Heart right ventricle (tissue), 16 donors: ENCODE data around the gene MGST1. TPM values are rescaled to one million over a fixed set of nuclear protein-coding genes. Genes with fewer than 3 reads are reported as not detected.

Experiments
- ATAC-seq, 8 donors: fragments of 200-7000 bp; cut with Tn5 transposase; one replicate each; pipeline ENCODE4 v1.9.1; 2020; ENCODE audit warnings: mild to moderate bottlenecking in 8 of 8, moderate library complexity in 8 of 8, moderate number of reproducible peaks in 1 of 8
- DNase-seq, 2 donors: peaks; one replicate each; pipeline ENCODE4 v3.0.0-alpha.2; 2020
- H3K27ac ChIP-seq, 10 donors: fragments of 200-600 bp; sonication (generic) in 2 of 10; one replicate each; pipeline versions ENCODE4 v1.5.0 to v1.8.0; 2020 to 2022; ENCODE audit warnings: mild to moderate bottlenecking in 3 of 10
- H3K27me3 ChIP-seq, 7 donors: fragments of 200-600 bp; one replicate each; pipeline ENCODE4 v1.8.0; 2021 to 2022; ENCODE audit warnings: mild to moderate bottlenecking in 2 of 7
- H3K36me3 ChIP-seq, 9 donors: fragments of 200-600 bp; sonication (generic) in 1 of 9; one replicate each; pipeline versions ENCODE4 v1.5.0 to v1.8.0; 2020 to 2022; ENCODE audit warnings: mild to moderate bottlenecking in 2 of 9
- H3K4me1 ChIP-seq, 9 donors: fragments of 200-600 bp; sonication (generic) in 1 of 9; one replicate each; pipeline versions ENCODE4 v1.5.0 to v1.8.0; 2020 to 2022; ENCODE audit warnings: mild to moderate bottlenecking in 4 of 9
- H3K4me3 ChIP-seq, 10 donors: fragments of 200-600 bp; sonication (generic) in 2 of 10; one replicate each; pipeline versions ENCODE4 v1.5.0 to v1.8.0; 2020 to 2022; ENCODE audit warnings: mild to moderate bottlenecking in 7 of 10, moderate library complexity in 2 of 10
- H3K9me3 ChIP-seq, 11 donors: fragments of 200-600 bp in 10 of 11; sonication (generic) in 2 of 11; one replicate each; pipeline versions ENCODE4 v1.5.0 to v1.8.0; 2013 to 2022; ENCODE audit warnings: mild to moderate bottlenecking in 2 of 11, control low read depth in 1 of 11, moderate library complexity in 1 of 11
- WGBS, 2 donors: extraction: QIAGEN DNeasy Blood & Tissue Kit; methylation state at CpG; one replicate each; pipeline ENCODE4 v1.1.7; 2013; ENCODE audit warnings: inconsistent platforms in 1 of 2; 5-methylcytosine and 5-hydroxymethylcytosine counted together
- intact Hi-C, 10 donors: fragments of 100-400 bp; cut with DNase I; formaldehyde crosslinking; loops; one replicate each; pipeline versions ENCODE4 v1.11.1 to v1.14.2; 2022
- polyA plus RNA-seq, 2 donors: library from polyadenylated mRNA; stranded (reverse); fragments of 200-250 nt; gene quantifications; one replicate each; pipeline ENCODE4 v1.2.3, GENCODE V29; 2013
- total RNA-seq, 10 donors: library from RNA; stranded (reverse); fragmentation: NEBNext Ultra II Directional in 3 of 10; extraction: Animal tissue kit (Norgen Biotek cat#: 25700) in 3 of 10; gene quantifications; one replicate each; pipeline versions ENCODE4 v1.2.1 to v1.2.4, GENCODE V29; 2021 to 2023
- TF ChIP-seq, protein P1 (sequence below), 9 donors: fragments of 200-600 bp; sonication (generic) in 2 of 9; IDR thresholded peaks; one replicate each; pipeline versions ENCODE4 v1.5.0 to v1.8.0; 2021 to 2022; ENCODE audit warnings: antibody characterized with exemption in 9 of 9, mild to moderate bottlenecking in 5 of 9, moderate library complexity in 1 of 9
- donor health status: Arrhythmogenic right ventricular cardiomyopathy.
- donor health status: ischemic (EF 13 %, LVEDD 7.1; RV severe dilation, severe dysfunction).
- donor health status: healthy with polysubstance abuse.
- donor health status: DM: no; HTN: yes; CAD: no.
- donor health status: DM: no; HTN: no; CAD: no.
- donor health status: ischemic (EF 25% LVEDD 6.9; RV normal size, moderate dysfunction).
- donor health status: ischemic (EF 25% LVEDD 5.7; RV mildly dilated, moderate dysfunction).
- donor health status: healthy.
- donor health status: DM: yes; HTN: yes; CAD: no.
- donor health status: Ischemic cardiomyopathy.
- donor health status: ischemic (EF 35%, LVEDD 5.7; RV mildly dilated, moderate dysfunction).
- donor health status: nonischemic (EF 11% LVEDD 7.7; RV severe dilation, severe dysfunction).
- donor health status: DM: yes; HTN: yes; CAD: no.
- donor health status: PGD.
- donor health status: ischemic (EF 29% LVEDD 5.4; RV normal size, mild dysfunction).
- donor health status: nonischemic (EF 23%, LVEDD 6.1; RV moderate dilation, normal function).

MGST1 gene
- total and polyA plus RNA-seq, 12 donors, result 3.8 to 98.3 (median 23.4) TPM

DNA sequence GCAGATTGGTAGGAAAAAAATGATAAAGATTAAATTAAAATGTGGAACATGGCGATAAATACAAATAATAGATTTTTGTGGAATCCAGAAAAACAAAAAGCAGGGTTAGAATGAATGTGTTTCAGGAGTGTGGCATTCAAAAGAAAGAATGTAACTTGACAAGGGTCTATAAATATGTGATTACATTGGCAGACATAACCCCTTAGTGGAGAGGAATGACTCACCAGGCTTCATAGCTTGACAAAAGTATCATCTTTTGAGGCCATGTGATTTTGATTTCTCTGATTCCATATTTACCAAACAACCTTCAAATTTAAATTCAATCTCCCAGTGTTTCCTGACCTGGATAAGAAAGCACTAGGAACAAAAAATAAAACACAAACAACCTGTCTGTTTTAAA, 24.4 kb upstream of the MGST1 start:
- Histone ChIP-seq H3K9me3 (peaks cover 0 to 7% (median 4%) of the 10 kb centered on the region in 11 donors), H3K27me3 (no peaks in the 10 kb centered on the region), H3K4me3 (no peak overlapping the region), H3K36me3 (no peaks in the 10 kb centered on the region), H3K4me1 (no peaks in the 10 kb centered on the region), H3K27ac (no peak overlapping the region)
- no peak for DNase-seq
- TF ChIP-seq, protein P1, sequence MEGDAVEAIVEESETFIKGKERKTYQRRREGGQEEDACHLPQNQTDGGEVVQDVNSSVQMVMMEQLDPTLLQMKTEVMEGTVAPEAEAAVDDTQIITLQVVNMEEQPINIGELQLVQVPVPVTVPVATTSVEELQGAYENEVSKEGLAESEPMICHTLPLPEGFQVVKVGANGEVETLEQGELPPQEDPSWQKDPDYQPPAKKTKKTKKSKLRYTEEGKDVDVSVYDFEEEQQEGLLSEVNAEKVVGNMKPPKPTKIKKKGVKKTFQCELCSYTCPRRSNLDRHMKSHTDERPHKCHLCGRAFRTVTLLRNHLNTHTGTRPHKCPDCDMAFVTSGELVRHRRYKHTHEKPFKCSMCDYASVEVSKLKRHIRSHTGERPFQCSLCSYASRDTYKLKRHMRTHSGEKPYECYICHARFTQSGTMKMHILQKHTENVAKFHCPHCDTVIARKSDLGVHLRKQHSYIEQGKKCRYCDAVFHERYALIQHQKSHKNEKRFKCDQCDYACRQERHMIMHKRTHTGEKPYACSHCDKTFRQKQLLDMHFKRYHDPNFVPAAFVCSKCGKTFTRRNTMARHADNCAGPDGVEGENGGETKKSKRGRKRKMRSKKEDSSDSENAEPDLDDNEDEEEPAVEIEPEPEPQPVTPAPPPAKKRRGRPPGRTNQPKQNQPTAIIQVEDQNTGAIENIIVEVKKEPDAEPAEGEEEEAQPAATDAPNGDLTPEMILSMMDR (IDR thresholded peaks at IDR 0.05), result no peak
- intact Hi-C loops, result no loop called here
- no peak for ATAC-seq
- WGBS, 2 donors, result 79 to 96% methylated on average over 1 of the region's 1 CpG

DNA sequence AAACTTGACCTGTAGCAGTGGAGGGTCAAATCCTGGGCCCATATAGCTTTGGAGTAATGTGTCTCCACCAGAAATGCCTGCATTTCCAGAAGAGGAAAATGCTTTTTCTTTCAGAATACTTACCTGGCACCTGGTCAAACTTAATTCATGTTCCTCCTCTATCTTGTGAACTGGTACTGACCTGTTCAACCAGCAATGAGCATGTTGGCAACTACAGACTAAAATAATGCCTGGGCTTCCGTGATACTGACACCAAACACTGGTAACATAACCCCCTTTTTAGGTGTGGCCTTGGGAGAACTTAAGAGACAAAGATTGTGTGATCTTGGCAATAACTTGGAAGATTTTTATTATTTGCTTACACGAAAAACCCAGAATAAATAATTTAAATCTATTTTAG, 23.8 kb upstream of the MGST1 start:
- Histone ChIP-seq H3K4me3 (no peak overlapping the region), H3K4me1 (no peaks in the 10 kb centered on the region), H3K27me3 (no peaks in the 10 kb centered on the region), H3K36me3 (no peaks in the 10 kb centered on the region), H3K27ac (no peak overlapping the region), H3K9me3 (peaks cover 0 to 13% (median 6%) of the 10 kb centered on the region in 11 donors)
- intact Hi-C loops, result no loop called here
- TF ChIP-seq, protein P1 (IDR thresholded peaks at IDR 0.05), result no peak
- 83 to 87% methylated on average over 2 of the region's 2 CpGs for WGBS, 2 donors
- no peak for ATAC-seq
- no peak for DNase-seq

DNA sequence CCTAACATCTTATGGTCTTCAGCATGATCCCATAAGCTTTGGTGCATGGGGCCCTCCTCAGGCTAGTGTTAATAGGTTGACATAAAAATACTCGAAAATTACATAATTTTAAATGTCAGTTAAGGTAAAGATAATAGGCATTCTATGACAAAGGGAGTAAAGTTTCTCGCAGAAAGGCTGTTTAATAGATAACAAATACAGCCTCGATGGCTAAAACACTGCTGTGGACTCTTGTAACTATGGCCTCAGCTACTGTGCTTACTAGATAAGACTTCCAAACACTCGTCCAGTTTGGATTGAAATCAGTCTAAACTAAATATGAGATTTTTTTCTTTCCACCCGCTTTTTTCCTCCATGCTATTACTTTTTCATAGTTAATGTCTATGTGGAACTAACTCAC, 23.2 kb upstream of the MGST1 start:
- Histone ChIP-seq H3K36me3 (no peaks in the 10 kb centered on the region), H3K4me1 (no peaks in the 10 kb centered on the region), H3K9me3 (peaks cover 0 to 14% (median 6%) of the 10 kb centered on the region in 11 donors), H3K27me3 (no peaks in the 10 kb centered on the region), H3K27ac (no peak overlapping the region), H3K4me3 (no peak overlapping the region)
- DNase-seq (no peak), ATAC-seq (no peak)
- 60 to 72% methylated on average over 5 of the region's 5 CpGs for WGBS, 2 donors
- TF ChIP-seq, protein P1 (IDR thresholded peaks at IDR 0.05), result no peak
- intact Hi-C loops, result no loop called here

DNA sequence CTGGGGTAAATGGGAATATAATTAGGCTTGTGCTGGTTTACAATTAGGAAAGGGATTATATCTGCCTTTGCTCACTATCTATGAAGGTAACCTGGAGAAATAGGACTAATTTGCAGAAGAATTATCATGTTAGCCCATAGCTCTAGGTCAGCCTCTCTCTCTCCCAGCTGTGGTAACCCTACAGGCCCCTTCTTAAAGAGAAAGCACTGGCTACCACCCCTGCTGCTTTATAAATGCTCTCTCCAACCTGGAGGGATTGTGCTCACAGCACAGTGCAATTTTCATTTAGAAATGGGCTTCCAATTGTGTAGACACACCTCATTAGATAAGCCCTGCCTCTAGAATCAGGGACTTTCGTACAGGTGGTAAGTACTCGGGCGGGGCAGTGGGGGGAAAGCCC, 22.7 kb upstream of the MGST1 start:
- intact Hi-C loops, result no loop called here
- TF ChIP-seq, protein P1 (IDR thresholded peaks at IDR 0.05), result no peak
- Histone ChIP-seq H3K9me3 (peaks cover 0 to 14% (median 6%) of the 10 kb centered on the region in 11 donors), H3K4me3 (no peak overlapping the region), H3K36me3 (no peaks in the 10 kb centered on the region), H3K27ac (no peak overlapping the region), H3K27me3 (no peaks in the 10 kb centered on the region), H3K4me1 (no peaks in the 10 kb centered on the region)
- no peak for DNase-seq
- WGBS, 2 donors, result 90% methylated on average over 3 of the region's 3 CpGs
- ATAC-seq, result no peak
